ENCODE results near the gene FCHSD2.
"Not testable (repeated sequence)": the region's sequence is repeated elsewhere in the genome, so short reads cannot be mapped to it uniquely, and the experiment has no call there.

FCHSD2 gene

GRCh38 chr11:73028611-73029010 is 113.5 kb downstream of the FCHSD2 start:
- H3K4me1 Mint-ChIP-seq (ENCODE audit: low read depth) = peaks cover 4% of the 10 kb centered on the region
- H3K4me3 Mint-ChIP-seq = no peak overlapping the region
- H3K27me3 Mint-ChIP-seq (ENCODE audit: low read depth) = no peaks in the 10 kb centered on the region
- H3K9me3 Mint-ChIP-seq = peaks cover 53% of the 10 kb centered on the region
- DNase-seq (ENCODE audit: low spot score) = no peak
- no peak overlapping the region for H3K27ac Mint-ChIP-seq
- peaks cover 46% of the 10 kb centered on the region for H3K36me3 Mint-ChIP-seq (ENCODE audit: low read depth)

GRCh38 chr11:73027840-73028239 is 114.3 kb downstream of the FCHSD2 start:
- H3K36me3 Mint-ChIP-seq (ENCODE audit: low read depth) = peaks cover 49% of the 10 kb centered on the region
- H3K4me1 Mint-ChIP-seq (ENCODE audit: low read depth); H3K27ac Mint-ChIP-seq; H3K27me3 Mint-ChIP-seq (ENCODE audit: low read depth); H3K4me3 Mint-ChIP-seq; DNase-seq (ENCODE audit: low spot score): not testable (repeated sequence)
- peaks cover 58% of the 10 kb centered on the region for H3K9me3 Mint-ChIP-seq

DNA sequence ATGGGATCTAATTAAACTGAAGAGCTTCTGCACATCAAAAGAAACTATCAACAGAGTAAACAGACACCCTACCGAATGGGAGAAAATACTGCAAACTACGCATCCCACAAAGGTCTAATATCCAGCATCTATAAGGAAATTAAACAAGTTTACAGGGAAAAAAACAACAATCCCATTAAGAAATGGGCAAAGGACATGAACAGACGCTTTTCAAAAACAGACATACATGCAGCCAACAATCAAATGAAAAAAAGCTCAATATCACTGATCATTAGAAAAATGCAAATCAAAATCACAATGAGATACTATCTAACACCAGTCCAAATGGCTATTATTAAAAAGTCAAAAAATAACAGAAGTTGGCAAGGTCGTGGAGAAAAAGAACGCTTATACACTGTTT is 117.5 kb downstream of the FCHSD2 start:
- peaks cover 58% of the 10 kb centered on the region for H3K9me3 Mint-ChIP-seq
- H3K36me3 Mint-ChIP-seq (ENCODE audit: low read depth) = peaks cover 47% of the 10 kb centered on the region
- no peak overlapping the region for H3K4me3 Mint-ChIP-seq
- DNase-seq (ENCODE audit: low spot score) = no peak
- no peaks in the 10 kb centered on the region for H3K4me1 Mint-ChIP-seq (ENCODE audit: low read depth)
- H3K27ac Mint-ChIP-seq = no peak overlapping the region
- no peaks in the 10 kb centered on the region for H3K27me3 Mint-ChIP-seq (ENCODE audit: low read depth)

DNA sequence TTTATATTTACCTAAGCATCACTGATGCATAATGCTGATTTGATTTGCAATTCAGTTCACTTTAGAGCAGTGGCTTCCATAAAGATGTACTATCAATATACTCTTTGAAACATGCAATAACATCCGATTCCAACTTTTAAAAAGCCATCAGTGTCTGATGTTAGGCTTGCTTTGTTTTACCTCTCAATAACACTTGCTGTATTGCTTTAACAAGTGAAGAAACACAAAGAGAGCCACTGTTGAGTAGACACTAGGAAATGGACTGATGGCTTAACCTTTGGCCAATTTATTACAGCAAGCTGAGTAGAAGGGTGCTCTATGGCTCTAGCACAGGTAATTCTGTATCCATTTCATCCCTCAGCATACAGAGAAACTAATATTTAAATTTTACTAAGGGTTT is 122.1 kb downstream of the FCHSD2 start:
- Mint-ChIP-seq H3K36me3 (ENCODE audit: low read depth) (peaks cover 22% of the 10 kb centered on the region), H3K4me3 (no peak overlapping the region), H3K4me1 (ENCODE audit: low read depth) (peaks cover 2% of the 10 kb centered on the region), H3K9me3 (peaks cover 22% of the 10 kb centered on the region), H3K27ac (no peak overlapping the region), H3K27me3 (ENCODE audit: low read depth) (no peaks in the 10 kb centered on the region)
- no peak for DNase-seq (ENCODE audit: low spot score)

DNA sequence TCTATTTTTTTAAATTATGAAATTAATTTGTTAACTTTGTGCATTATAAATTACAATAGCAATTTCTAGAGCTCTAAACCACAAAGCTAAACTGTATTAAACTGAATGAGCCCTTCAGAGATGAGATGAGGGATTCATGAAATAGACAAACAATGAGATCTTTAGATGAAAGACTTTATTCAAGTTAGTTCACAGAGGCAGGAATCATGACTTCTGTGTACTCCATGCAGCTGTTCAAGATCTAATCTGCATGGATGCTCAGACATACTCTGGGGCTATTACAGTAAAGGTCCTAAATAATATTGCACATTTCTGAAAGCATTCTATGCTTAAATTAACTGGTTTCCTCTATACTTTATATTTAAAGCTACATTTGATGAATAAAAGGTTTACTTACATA is 122.7 kb downstream of the FCHSD2 start:
- peaks cover 20% of the 10 kb centered on the region for H3K36me3 Mint-ChIP-seq (ENCODE audit: low read depth)
- H3K27me3 Mint-ChIP-seq (ENCODE audit: low read depth) = no peaks in the 10 kb centered on the region
- H3K4me3 Mint-ChIP-seq = no peak overlapping the region
- no peak overlapping the region for H3K27ac Mint-ChIP-seq
- peaks cover 17% of the 10 kb centered on the region for H3K9me3 Mint-ChIP-seq
- peaks cover 2% of the 10 kb centered on the region for H3K4me1 Mint-ChIP-seq (ENCODE audit: low read depth)
- no peak for DNase-seq (ENCODE audit: low spot score)

- no peak for DNase-seq (ENCODE audit: low spot score)
- H3K36me3 Mint-ChIP-seq (ENCODE audit: low read depth) = peaks cover 17% of the 10 kb centered on the region
- no peak overlapping the region for H3K4me3 Mint-ChIP-seq
- peaks cover 11% of the 10 kb centered on the region for H3K9me3 Mint-ChIP-seq
- no peaks in the 10 kb centered on the region for H3K27me3 Mint-ChIP-seq (ENCODE audit: low read depth)
- no peak overlapping the region for H3K27ac Mint-ChIP-seq
- peaks cover 2% of the 10 kb centered on the region for H3K4me1 Mint-ChIP-seq (ENCODE audit: low read depth)
These were observed 123.3 kb downstream of the FCHSD2 start for GRCh38 chr11:73018856-73019255.

DNA sequence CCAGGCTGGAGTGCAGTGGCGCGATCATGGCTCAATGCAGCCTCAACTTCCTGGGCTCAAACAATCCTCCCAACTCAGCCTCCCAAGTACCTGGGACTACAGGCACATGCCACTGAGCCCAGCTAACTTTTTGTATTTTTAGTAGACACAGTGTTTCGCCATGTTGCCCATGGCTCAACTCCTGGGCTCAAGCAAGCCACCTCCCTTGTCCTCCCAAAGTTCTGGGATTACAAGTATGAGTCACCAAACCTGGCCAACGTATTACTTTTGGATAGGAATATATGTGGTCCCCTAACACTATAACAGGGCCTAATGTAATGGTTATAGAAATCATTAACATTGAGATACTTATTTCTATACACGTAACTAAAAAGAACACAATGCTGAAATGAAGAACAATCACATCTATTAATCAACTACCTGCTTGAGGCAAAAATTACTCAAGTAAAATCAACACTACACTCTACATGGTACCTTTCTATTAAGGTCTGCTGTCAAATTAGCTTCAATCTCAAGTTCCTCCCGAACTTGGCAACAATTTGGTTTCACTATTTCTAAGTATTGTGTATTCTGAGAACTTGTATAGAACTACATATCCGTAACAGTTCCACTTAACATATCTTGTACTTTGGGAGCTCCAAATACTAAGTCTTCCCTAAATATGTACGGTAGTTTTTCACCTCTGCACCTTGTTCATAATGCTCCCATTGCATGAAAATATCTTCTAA is 124.9 kb downstream of the FCHSD2 start:
- Mint-ChIP-seq H3K27ac (no peak overlapping the region), H3K4me1 (ENCODE audit: low read depth) (peaks cover 2% of the 10 kb centered on the region), H3K27me3 (ENCODE audit: low read depth) (no peaks in the 10 kb centered on the region)

DNA sequence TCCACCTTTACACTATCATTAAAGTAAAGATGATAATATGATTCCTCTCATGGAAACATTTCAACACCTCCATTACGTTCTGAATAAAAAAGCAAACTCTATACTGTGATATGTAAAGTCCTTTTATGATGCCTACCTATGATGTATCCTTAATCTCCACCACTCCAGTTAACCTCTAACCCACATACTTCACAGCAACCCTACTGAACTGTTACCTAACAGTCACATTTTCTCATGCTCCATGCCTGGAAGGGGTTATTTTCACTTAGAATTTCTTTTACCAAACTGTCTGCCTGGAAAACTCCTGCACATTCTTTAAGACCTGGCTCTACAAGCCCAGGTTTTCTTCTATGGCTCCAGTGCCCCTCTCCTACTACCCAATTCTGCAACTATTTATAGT is 129.1 kb downstream of the FCHSD2 start:
- no peak for DNase-seq (ENCODE audit: low spot score)
- H3K36me3 Mint-ChIP-seq (ENCODE audit: low read depth) = peaks cover 41% of the 10 kb centered on the region
- peaks cover 24% of the 10 kb centered on the region for H3K9me3 Mint-ChIP-seq
- peaks cover 2% of the 10 kb centered on the region for H3K4me1 Mint-ChIP-seq (ENCODE audit: low read depth)
- no peaks in the 10 kb centered on the region for H3K27me3 Mint-ChIP-seq (ENCODE audit: low read depth)
- no peak overlapping the region for H3K27ac Mint-ChIP-seq
- H3K4me3 Mint-ChIP-seq = no peak overlapping the region

More for the DNA sequence above, 124.9 kb downstream of the FCHSD2 start:
- no peak for DNase-seq (ENCODE audit: low spot score)
- H3K9me3 Mint-ChIP-seq = no peaks in the 10 kb centered on the region
- H3K36me3 Mint-ChIP-seq (ENCODE audit: low read depth) = peaks cover 10% of the 10 kb centered on the region
- H3K4me3 Mint-ChIP-seq = no peak overlapping the region

GRCh38 chr11:73012121-73012863 is 129.8 kb downstream of the FCHSD2 start:
- Mint-ChIP-seq H3K4me1 (ENCODE audit: low read depth) (peaks cover 2% of the 10 kb centered on the region), H3K36me3 (ENCODE audit: low read depth) (peaks cover 43% of the 10 kb centered on the region), H3K27ac (no peak overlapping the region), H3K27me3 (ENCODE audit: low read depth) (no peaks in the 10 kb centered on the region), H3K9me3 (peaks cover 24% of the 10 kb centered on the region), H3K4me3 (no peak overlapping the region)
- DNase-seq (ENCODE audit: low spot score) = no peak

DNA sequence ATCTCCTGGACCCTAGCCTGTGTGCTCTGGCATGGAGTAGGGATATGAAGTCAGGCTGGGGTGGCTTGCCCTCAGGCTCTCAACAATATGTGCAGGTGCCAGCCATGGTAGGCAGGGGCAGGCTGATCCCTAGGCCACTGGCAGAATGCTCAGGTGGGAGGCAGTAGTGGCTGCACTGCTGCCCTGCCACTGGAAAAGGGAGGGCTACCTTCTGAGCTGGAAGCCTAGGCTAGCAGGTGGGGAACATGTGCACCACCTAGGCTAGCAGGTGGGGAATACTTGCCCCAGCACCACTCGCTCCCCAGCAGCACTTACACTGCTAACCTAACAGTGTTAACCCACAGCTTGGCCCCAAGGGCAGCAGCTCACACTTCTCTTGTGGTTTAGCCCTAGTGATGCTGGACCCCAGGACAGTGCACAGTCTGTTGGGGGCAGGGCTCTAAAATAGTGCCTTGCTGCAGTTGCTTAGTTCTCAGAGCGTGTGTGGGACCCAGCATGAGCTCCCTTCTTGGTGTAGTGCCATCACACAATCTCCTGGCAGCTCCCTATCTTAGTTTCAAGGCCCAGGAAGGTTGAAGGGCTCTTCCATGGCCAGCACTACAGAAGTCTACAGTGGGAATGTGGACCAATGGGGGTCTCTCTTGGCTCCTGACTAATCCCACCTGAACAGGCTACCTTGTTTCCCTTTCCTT is 130.8 kb downstream of the FCHSD2 start:
- Mint-ChIP-seq H3K27me3 (ENCODE audit: low read depth) (no peaks in the 10 kb centered on the region), H3K9me3 (peaks cover 24% of the 10 kb centered on the region), H3K36me3 (ENCODE audit: low read depth) (peaks cover 43% of the 10 kb centered on the region), H3K4me3 (no peak overlapping the region), H3K27ac (no peak overlapping the region), H3K4me1 (ENCODE audit: low read depth) (peaks cover under 1% of the 10 kb centered on the region)
- DNase-seq (ENCODE audit: low spot score) = no peak

GRCh38 chr11:73009972-73010371 is 132.1 kb downstream of the FCHSD2 start:
- H3K27ac Mint-ChIP-seq = no peak overlapping the region
- H3K9me3 Mint-ChIP-seq = peaks cover 24% of the 10 kb centered on the region
- DNase-seq (ENCODE audit: low spot score) = no peak
- no peaks in the 10 kb centered on the region for H3K27me3 Mint-ChIP-seq (ENCODE audit: low read depth)
- peaks cover 45% of the 10 kb centered on the region for H3K36me3 Mint-ChIP-seq (ENCODE audit: low read depth)
- no peak overlapping the region for H3K4me3 Mint-ChIP-seq
- H3K4me1 Mint-ChIP-seq (ENCODE audit: low read depth) = no peaks in the 10 kb centered on the region

- H3K27me3 Mint-ChIP-seq (ENCODE audit: low read depth) = no peaks in the 10 kb centered on the region
- H3K36me3 Mint-ChIP-seq (ENCODE audit: low read depth) = peaks cover 18% of the 10 kb centered on the region
- DNase-seq (ENCODE audit: low spot score) = no peak
- H3K9me3 Mint-ChIP-seq = peaks cover 5% of the 10 kb centered on the region
- no peak overlapping the region for H3K4me3 Mint-ChIP-seq
- H3K4me1 Mint-ChIP-seq (ENCODE audit: low read depth) = no peaks in the 10 kb centered on the region
- no peak overlapping the region for H3K27ac Mint-ChIP-seq
These were observed 138.0 kb downstream of the FCHSD2 start for GRCh38 chr11:73004088-73004487.

GRCh38 chr11:73003088-73003487 is 139.0 kb downstream of the FCHSD2 start:
- Mint-ChIP-seq H3K9me3 (no peaks in the 10 kb centered on the region), H3K27ac (no peak overlapping the region)

DNA sequence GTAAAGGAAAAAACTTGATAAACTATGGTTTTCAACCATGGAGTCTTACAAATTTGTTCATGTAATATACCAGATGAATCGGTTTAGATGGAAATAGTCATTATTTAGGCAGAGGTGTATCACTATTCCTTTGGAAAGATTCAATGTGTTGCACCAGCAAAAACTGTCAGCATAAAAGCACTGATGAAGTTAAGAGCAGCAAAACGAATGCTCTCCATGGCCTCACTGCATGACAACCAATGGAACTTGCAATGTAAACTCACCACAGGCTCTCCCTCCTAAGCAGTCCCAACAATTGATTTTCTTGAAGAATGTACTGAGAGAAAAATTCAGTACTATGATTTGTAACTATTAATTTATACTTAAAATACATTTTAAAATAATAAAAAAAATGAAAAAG is 139.9 kb downstream of the FCHSD2 start:
- H3K4me3 Mint-ChIP-seq = no peak overlapping the region
- H3K4me1 Mint-ChIP-seq (ENCODE audit: low read depth) = no peaks in the 10 kb centered on the region
- DNase-seq (ENCODE audit: low spot score) = no peak
- H3K27ac Mint-ChIP-seq = no peak overlapping the region
- H3K36me3 Mint-ChIP-seq (ENCODE audit: low read depth) = peaks cover 13% of the 10 kb centered on the region
- no peaks in the 10 kb centered on the region for H3K27me3 Mint-ChIP-seq (ENCODE audit: low read depth)
- no peaks in the 10 kb centered on the region for H3K9me3 Mint-ChIP-seq

More at GRCh38 chr11:73003088-73003487, 139.0 kb downstream of the FCHSD2 start:
- no peak overlapping the region for H3K4me3 Mint-ChIP-seq
- no peak for DNase-seq (ENCODE audit: low spot score)
- no peaks in the 10 kb centered on the region for H3K27me3 Mint-ChIP-seq (ENCODE audit: low read depth)
- no peaks in the 10 kb centered on the region for H3K4me1 Mint-ChIP-seq (ENCODE audit: low read depth)
- peaks cover 15% of the 10 kb centered on the region for H3K36me3 Mint-ChIP-seq (ENCODE audit: low read depth)

Measured in T-helper 2 cell treated with Interferon-gamma antibody and Interleukin-4, amounts not matched to agents 5 μg/mL and 100 μg/mL, for 36 hours (primary cell).